Neural progenitor cell (in vitro differentiated cells): Measurements from ENCODE around the gene HIVEP1. TPM values are rescaled to one million over a fixed set of nuclear protein-coding genes. Genes with fewer than 3 reads are reported as not detected.

ENCODE experiments used
- DNase-seq: peaks from one replicate; pipeline ENCODE4 v3.0.0-alpha.2; 2016; ENCODE audit warnings: low spot score
- H2AFZ ChIP-seq: fragments of 200-600 bp; sonication (generic); replicated peaks from 2 replicates; pipeline ENCODE4 v1.6.1; 2016; ENCODE audit warnings: antibody characterized with exemption
- H3F3A ChIP-seq: fragments of 200-600 bp; sonication (generic); 2 replicates; pipeline ENCODE4 v1.6.1; 2016; ENCODE audit warnings: antibody characterized with exemption, low read depth
- H3K27ac ChIP-seq: fragments of 200-600 bp; sonication (generic); 2 replicates; pipeline ENCODE4 v1.5.1; 2016; ENCODE audit warnings: mild to moderate bottlenecking
- H3K27me3 ChIP-seq: fragments of 200-600 bp; sonication (generic); 2 replicates; pipeline ENCODE4 v1.6.1; 2016; ENCODE audit warnings: mild to moderate bottlenecking, moderate library complexity
- H3K36me3 ChIP-seq: fragments of 200-600 bp; sonication (generic); 2 replicates; pipeline ENCODE4 v1.5.1; 2016
- H3K4me1 ChIP-seq: fragments of 200-600 bp; sonication (generic); 2 replicates; pipeline ENCODE4 v1.6.1; 2016; ENCODE audit warnings: mixed run types
- H3K4me2 ChIP-seq: fragments of 200-600 bp; sonication (generic); 2 replicates; pipeline ENCODE4 v1.6.1; 2016
- H3K4me3 ChIP-seq: fragments of 200-600 bp; sonication (generic); 2 replicates; pipeline ENCODE4 v1.5.1; 2016
- H3K79me2 ChIP-seq: fragments of 200-600 bp; sonication (generic); 2 replicates; pipeline ENCODE4 v1.6.1; 2016; ENCODE audit warnings: low read depth
- H3K9ac ChIP-seq: fragments of 200-600 bp; sonication (generic); 2 replicates; pipeline ENCODE4 v1.6.1; 2016
- H3K9me3 ChIP-seq: fragments of 200-600 bp; sonication (generic); 2 replicates; pipeline ENCODE4 v1.5.1; 2016; ENCODE audit warnings: low read depth
- H4K20me1 ChIP-seq: fragments of 200-600 bp; sonication (generic); 2 replicates; pipeline ENCODE4 v1.6.1; 2016; ENCODE audit warnings: low read depth
- H3K27ac Mint-ChIP-seq: 3 replicates; pipeline ENCODE4 v1.8.0; 2021; ENCODE audit warnings: mixed read lengths
- H3K27me3 Mint-ChIP-seq: 2 replicates; pipeline ENCODE4 v1.8.0; 2022; ENCODE audit warnings: low read depth, mild to moderate bottlenecking, inconsistent platforms, moderate library complexity, mixed read lengths; ENCODE audit not compliant: insufficient read depth
- H3K36me3 Mint-ChIP-seq: 3 replicates; pipeline ENCODE4 v1.8.0; 2021; ENCODE audit warnings: mixed read lengths
- H3K4me1 Mint-ChIP-seq: 3 replicates; pipeline ENCODE4 v1.8.0; 2021; ENCODE audit warnings: mixed read lengths
- H3K4me3 Mint-ChIP-seq: 3 replicates; pipeline ENCODE4 v1.8.0; 2021; ENCODE audit warnings: mild to moderate bottlenecking, moderate library complexity, mixed read lengths
- H3K9me3 Mint-ChIP-seq: 3 replicates; pipeline ENCODE4 v1.8.0; 2020; ENCODE audit warnings: mixed read lengths
- CTCF ChIP-seq: fragments of 200-600 bp; sonication (generic); IDR thresholded peaks from 2 replicates; pipeline ENCODE4 v1.5.1; 2017; ENCODE audit warnings: antibody characterized with exemption, mild to moderate bottlenecking
- EZH2 ChIP-seq: fragments of 200-600 bp; sonication (generic); IDR thresholded peaks from 2 replicates; pipeline ENCODE4 v1.6.1; 2017; ENCODE audit warnings: antibody characterized with exemption, mild to moderate bottlenecking, moderate library complexity
- EZH2phosphoT487 ChIP-seq: fragments of 200-600 bp; sonication (generic); IDR thresholded peaks from 2 replicates; pipeline ENCODE4 v1.6.1; 2017; ENCODE audit warnings: antibody characterized with exemption
- total RNA-seq: library from RNA; depleted of rRNA; stranded (reverse); fragments of >200 nt; gene quantifications from 2 replicates; pipeline ENCODE4 v1.2.3, GENCODE V29; 2015; ENCODE audit warnings: low replicate concordance

Gene HIVEP1
- total RNA-seq, 1 donor from 2014 or later: 23.3 TPM

DNA sequence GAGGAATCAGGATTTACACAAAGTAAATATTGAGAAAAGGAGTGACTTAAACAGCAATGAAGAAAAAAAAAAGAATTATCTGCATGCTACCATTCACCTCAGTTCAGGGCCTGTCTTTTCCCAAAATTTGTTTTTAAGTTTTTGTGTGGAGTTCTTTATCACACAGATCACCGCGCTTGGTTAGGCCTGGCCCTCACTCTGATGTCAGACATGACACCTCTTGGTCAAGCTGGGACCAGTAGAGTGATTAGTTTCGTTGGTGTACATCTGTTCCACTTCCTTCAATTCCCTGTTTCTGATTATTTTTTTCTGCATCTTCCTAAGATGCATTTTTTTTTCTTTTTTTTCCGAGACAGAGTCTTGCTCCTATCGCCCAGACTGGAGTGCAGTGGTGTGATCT lies 34.9 kb upstream of the HIVEP1 start:
- peaks cover 9% of the 10 kb centered on the region for H3K4me1 ChIP-seq
- H3K79me2 ChIP-seq: no peaks in the 10 kb centered on the region
- no peak overlapping the region for H3K4me2 ChIP-seq
- H3K36me3 ChIP-seq: no peaks in the 10 kb centered on the region
- Mint-ChIP-seq H3K4me1 (no peaks in the 10 kb centered on the region), H3K36me3 (no peaks in the 10 kb centered on the region), H3K27ac (no peak overlapping the region), H3K4me3 (no peak overlapping the region), H3K9me3 (no peaks in the 10 kb centered on the region), H3K27me3 (peaks cover 4% of the 10 kb centered on the region)
- H3K4me3 ChIP-seq: no peak overlapping the region
- no peaks in the 10 kb centered on the region for H4K20me1 ChIP-seq
- TF ChIP-seq CTCF: no peak
- no peak overlapping the region for H3K27ac ChIP-seq
- no peak overlapping the region for H3K9ac ChIP-seq
- DNase-seq: no peak
- no peaks in the 10 kb centered on the region for H3K27me3 ChIP-seq
- H2AFZ ChIP-seq: no peak overlapping the region
- H3F3A ChIP-seq: no peaks in the 10 kb centered on the region
- no peaks in the 10 kb centered on the region for H3K9me3 ChIP-seq

DNA sequence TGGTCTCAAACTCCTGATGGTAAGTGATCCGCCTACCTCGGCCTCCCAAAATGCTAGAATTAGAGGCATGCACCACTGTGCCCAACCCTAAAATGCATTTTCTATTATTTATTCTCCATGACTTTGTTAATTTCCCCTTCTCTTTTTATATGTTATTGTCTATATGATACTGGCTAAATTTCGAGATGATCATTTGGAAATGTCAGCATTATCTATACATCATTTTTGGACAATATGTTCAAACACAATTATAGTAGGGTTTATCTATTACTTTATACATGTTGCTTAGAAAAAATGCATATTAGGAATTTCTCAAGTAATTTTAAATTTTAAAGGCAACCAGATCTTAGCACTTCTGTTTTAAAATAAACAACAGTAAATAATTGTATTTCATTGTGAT lies 34.4 kb upstream of the HIVEP1 start:
- Histone ChIP-seq H3K4me1 (peaks cover 9% of the 10 kb centered on the region), H3K36me3 (no peaks in the 10 kb centered on the region), H3K27me3 (no peaks in the 10 kb centered on the region), H4K20me1 (no peaks in the 10 kb centered on the region), H3F3A (no peaks in the 10 kb centered on the region), H3K4me2 (no peak overlapping the region), H3K79me2 (no peaks in the 10 kb centered on the region), H2AFZ (no peak overlapping the region), H3K9ac (no peak overlapping the region), H3K9me3 (no peaks in the 10 kb centered on the region), H3K27ac (no peak overlapping the region), H3K4me3 (no peak overlapping the region)
- no peak for TF ChIP-seq CTCF
- TF ChIP-seq EZH2: no peak
- TF ChIP-seq EZH2phosphoT487: no peak
- H3K27me3 Mint-ChIP-seq: peaks cover 4% of the 10 kb centered on the region
- no peaks in the 10 kb centered on the region for H3K36me3 Mint-ChIP-seq
- no peak overlapping the region for H3K4me3 Mint-ChIP-seq
- no peaks in the 10 kb centered on the region for H3K4me1 Mint-ChIP-seq
- H3K9me3 Mint-ChIP-seq: no peaks in the 10 kb centered on the region
- no peak overlapping the region for H3K27ac Mint-ChIP-seq
- no peak for DNase-seq

DNA sequence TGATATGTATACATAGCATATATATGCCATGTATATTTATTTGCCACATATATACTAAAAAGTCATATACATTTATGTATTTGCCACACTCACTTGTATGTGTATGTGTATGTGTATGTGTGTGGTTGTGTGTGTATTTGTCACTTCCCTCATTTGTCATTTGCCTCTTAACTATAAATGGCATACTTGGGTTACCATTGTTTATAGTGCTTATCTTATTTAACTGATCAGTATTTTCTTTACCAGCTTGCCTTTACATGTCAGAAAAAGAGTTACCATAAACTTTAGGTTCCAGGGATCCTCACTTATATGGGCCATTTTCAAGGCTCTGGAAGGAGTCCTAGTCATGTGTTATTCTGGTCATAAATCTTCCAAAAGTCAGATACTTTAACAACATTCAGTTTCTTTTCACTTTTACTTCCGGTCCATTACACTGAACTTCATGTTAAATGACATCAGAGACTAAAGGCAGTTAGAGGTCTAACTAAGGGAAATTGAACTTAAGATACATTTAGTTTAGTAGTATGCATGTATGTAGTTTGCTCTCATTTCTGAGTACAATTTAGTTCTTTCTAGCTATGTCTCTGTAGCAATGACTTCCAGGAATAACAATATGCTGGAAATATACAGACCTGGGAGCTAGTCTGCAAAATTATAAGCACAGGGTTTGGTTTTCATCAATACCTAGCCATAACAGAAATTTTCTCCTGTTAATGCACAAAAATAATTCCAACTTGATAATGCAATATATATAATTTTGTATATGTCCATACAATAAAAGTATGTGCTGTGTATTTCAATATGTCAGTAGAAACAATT lies 33.7 kb upstream of the HIVEP1 start:
- Histone ChIP-seq H3K4me3 (no peak overlapping the region), H3K9ac (no peak overlapping the region), H3K4me1 (peaks cover 3% of the 10 kb centered on the region), H3K36me3 (no peaks in the 10 kb centered on the region), H2AFZ (no peak overlapping the region), H3K79me2 (no peaks in the 10 kb centered on the region), H3F3A (no peaks in the 10 kb centered on the region), H3K4me2 (no peak overlapping the region), H3K9me3 (no peaks in the 10 kb centered on the region), H3K27me3 (no peaks in the 10 kb centered on the region), H4K20me1 (no peaks in the 10 kb centered on the region), H3K27ac (no peak overlapping the region)
- Mint-ChIP-seq H3K4me1 (no peaks in the 10 kb centered on the region), H3K4me3 (no peak overlapping the region), H3K36me3 (no peaks in the 10 kb centered on the region), H3K27me3 (peaks cover 4% of the 10 kb centered on the region), H3K27ac (no peak overlapping the region), H3K9me3 (no peaks in the 10 kb centered on the region)
- no peak for TF ChIP-seq EZH2phosphoT487
- no peak for TF ChIP-seq EZH2
- no peak for TF ChIP-seq CTCF
- no peak for DNase-seq
